Skin epidermis (tissue), 12 donors: ENCODE results near the gene WWOX.
"Not testable (repeated sequence)": the region's sequence is repeated elsewhere in the genome, so short reads cannot be mapped to it uniquely, and the experiment has no call there.

ENCODE experiments used
- H3K27ac ChIP-seq, 21 experiments: fragments of 200-600 bp; sonication (generic) in 11 of 21; one replicate each; pipeline ENCODE4 v1.5.0; 2020; ENCODE audit warnings: mild to moderate bottlenecking in 3 of 21, inconsistent platforms in 2 of 21, moderate library complexity in 2 of 21
- H3K4me3 ChIP-seq, 7 experiments: fragments of 200-600 bp; sonication (generic) in 2 of 7; one replicate each; pipeline ENCODE4 v1.5.0; 2020; ENCODE audit warnings: inconsistent platforms in 2 of 7, mild to moderate bottlenecking in 2 of 7, moderate library complexity in 1 of 7

WWOX gene

DNA sequence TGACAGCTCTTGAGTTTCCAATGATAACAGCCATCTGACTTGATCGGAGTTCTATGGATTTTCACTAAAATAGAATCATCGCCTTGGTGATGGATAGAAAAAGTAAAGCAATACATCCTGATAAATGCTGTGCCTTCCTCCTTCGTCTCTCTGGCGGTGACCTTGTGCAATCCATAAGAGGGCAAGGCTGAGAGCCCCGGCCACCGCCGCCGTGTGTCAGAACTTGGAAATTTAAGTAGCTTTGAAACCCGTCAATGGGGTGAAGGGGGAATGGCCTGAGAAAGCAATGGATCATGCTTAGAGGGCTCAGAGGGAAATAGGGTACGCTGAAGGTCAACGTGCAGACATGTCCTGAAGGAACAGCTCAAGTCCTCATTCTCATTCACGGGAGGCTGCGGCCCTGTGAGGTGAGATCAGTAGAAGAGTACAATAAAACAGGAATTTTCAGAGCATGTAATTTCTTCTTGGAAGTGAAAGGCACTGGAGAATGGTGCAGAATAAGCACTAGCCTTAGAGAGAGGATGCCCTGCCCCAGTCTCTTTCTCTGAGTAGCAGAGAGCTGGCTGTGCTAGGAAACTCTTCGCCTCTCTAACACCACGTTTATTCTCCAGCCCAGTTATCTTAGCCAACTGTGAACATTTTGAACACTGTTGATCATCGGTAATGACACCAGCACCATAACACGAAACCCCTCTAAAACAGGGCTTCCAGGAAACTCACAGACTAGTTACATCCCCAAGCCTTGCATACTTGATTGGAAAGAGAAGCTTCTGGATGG is 573.5 kb downstream of the WWOX start:
- H3K27ac ChIP-seq, result peak overlapping the region in 3 of 21 experiments; percentile 13 to 57 (median 41)

DNA sequence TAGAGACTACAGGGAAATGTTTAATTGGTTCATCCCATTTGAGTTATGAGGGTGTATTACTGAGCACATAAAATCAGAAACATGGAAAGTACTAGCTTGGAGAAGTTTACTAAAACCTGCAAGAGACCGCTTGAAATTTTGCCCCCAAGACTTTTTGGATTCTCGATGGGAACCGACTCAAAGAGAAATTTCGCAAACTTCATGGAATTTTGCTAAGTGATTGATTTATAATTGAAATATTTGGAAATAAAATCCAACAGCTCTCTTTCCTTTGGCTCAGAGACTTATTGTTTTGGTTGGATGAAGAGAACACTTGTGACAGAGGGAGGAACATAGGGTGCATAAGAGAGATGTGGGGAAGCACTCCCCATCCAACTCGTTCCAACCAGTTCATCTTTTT is 574.4 kb downstream of the WWOX start:
- peak overlapping the region in 2 of 21 experiments; percentile 6 to 41 for H3K27ac ChIP-seq

More for the DNA sequence above, 573.5 kb downstream of the WWOX start:
- no peak overlapping the region for H3K4me3 ChIP-seq

DNA sequence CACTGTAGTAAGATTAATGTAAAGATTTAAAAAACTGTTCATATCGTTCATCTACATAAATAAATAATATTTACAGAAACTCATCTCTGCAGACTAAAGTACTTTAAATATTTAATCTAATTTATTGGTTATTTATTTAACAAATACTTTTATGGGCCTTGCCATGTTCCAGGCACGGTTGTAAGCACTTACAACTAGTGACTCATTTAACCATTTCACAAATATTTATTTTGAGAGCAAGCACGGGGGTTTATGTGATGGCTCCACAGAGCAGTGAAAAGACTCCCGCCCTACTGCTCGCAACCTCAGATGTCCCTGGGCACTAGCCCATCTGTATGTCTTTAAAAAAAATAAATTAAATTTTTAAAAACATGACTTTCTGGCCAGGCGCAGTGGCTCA is 575.9 kb downstream of the WWOX start:
- Histone ChIP-seq H3K27ac (no peak overlapping the region), H3K4me3 (no peak overlapping the region)

More for the DNA sequence above, 574.4 kb downstream of the WWOX start:
- no peak overlapping the region for H3K4me3 ChIP-seq

DNA sequence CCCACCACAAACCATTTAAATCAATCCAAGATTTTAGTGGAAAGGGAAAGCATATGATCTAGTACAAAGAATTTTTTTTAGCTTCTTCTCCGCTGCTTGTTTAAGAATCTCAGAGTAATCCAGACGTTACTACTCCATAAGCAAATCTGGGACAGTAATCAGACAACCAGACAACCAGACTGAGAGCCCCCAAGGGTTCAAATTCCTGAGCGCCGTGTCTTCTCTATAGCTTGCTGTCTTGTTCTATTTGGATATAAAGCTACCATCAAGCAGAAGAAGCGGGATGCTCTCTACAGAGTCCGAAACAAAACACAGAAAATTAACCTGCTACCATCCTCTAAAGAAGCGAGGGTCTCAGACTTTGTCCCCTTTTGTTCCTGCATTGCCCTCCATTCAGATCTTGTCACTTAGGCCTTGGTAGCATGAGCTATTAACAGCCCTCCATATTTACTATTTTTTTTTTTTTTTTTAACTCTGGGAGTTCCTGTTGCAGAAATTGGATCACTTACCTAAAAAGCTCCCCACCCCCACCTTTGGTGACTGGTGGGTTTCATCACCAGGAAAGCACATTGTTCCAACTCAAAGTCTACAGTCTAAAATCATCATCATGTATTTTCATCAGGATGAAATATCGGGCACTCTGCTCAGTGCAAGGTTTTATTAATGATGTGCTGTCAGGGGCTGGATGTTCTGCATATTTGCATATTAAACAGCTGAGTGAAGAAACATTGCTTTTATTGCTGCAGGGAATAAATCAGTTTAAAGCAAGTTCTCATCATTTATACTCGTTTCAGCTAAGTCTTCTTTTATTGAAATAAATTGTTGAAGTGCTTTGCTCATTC is 576.7 kb downstream of the WWOX start:
- Histone ChIP-seq H3K4me3 (no peak overlapping the region), H3K27ac (no peak overlapping the region)

DNA sequence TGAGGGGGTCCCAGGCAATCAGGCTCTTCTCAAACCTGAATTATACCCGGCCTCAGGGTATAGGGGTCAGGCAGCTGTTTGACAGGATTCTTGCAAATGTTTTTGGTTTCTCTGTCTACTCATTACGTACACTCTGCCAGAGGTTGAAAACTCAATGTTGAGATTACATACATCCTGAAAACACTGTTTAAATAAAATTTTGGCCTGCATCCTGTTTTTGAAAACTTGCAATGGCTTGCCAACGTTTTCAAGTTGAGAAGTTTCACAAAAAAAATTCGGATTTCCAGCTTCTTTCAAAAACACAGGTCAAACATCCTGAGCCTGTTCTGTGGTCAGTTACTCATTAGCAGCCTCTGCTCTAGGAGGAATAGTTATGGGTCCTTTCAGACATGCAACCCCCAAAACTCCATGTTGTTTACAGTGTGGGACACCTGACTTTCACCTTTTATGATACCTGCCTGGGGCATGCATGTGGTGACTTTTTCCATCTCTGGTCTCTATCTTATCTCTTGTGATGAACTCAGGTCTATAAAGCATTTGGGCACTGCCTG is 577.8 kb downstream of the WWOX start:
- Histone ChIP-seq H3K4me3 (no peak overlapping the region), H3K27ac (peak overlapping the region in 1 of 21 experiments; percentile 2)

DNA sequence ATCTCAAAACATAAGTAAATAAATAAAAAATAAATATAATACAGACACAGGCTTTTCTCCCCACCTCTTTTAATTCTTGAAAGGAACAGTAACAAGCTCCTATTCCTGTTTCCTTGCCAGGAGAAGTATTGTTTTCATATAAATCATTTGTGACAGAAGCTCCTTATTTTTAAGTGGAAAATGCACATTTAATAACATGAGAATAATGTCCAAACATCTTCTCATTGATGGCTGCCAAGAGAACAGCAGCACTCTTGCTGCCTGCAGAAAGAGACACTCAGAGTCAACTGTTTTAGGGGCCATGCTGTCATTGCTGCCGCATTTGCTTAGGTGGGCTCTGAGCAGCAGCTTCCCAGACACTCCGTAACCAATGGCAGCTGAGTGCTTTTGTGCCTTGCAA is 580.1 kb downstream of the WWOX start:
- H3K27ac ChIP-seq, result no peak overlapping the region

DNA sequence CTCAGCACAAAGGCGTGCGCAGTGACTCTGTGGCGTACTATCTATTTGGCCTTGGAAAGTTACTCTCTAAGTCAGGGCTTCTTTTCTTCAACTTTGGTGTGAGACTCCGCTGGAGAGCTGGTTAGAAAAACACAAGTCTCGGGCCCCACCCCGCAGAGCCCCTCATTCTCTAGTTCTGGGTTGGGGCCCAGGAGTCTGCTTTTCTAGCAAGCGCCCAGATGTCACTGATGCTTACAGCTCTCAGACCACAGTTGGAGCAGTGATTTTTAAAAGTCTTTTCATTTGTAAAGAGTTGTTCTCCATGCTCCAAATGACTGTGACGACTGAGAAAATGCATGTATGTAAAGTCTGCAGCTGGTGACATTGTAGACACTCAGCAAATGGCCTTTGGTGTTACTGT is 582.3 kb downstream of the WWOX start:
- H3K27ac ChIP-seq, result no peak overlapping the region

More for the DNA sequence above, 580.1 kb downstream of the WWOX start:
- H3K4me3 ChIP-seq, result no peak overlapping the region

DNA sequence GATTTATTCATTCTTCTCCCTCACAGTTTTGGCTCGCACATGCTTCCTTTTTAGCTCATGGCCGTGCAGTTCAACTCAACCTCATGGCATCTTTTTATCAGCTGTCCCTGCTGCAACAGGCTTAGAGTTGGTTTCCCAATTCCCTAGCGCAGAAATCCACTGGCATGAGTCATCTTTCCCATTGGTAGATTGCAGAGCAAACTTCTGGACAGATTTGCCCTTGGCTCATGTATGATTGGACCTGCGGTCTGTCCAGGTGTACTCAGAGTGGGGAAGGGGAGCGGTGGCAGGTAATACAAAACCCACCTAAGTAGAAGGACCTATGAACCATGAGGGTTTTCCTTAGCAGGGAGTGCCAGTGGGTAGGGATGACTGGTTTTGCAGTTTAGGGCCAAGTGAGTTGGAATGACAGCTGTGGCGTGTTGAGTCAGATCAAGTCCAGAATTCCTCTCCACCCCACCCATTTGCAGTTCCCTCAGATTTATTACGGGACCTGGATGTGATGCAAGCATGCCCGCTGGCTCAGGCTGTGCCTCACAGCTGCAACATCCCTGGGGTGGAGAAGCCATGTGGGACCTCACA is 584.7 kb downstream of the WWOX start:
- H3K27ac ChIP-seq, result peak overlapping the region in 18 of 21 experiments; percentile 1 to 83 (median 74)
- no peak overlapping the region for H3K4me3 ChIP-seq

More for the DNA sequence above, 582.3 kb downstream of the WWOX start:
- no peak overlapping the region for H3K4me3 ChIP-seq

DNA sequence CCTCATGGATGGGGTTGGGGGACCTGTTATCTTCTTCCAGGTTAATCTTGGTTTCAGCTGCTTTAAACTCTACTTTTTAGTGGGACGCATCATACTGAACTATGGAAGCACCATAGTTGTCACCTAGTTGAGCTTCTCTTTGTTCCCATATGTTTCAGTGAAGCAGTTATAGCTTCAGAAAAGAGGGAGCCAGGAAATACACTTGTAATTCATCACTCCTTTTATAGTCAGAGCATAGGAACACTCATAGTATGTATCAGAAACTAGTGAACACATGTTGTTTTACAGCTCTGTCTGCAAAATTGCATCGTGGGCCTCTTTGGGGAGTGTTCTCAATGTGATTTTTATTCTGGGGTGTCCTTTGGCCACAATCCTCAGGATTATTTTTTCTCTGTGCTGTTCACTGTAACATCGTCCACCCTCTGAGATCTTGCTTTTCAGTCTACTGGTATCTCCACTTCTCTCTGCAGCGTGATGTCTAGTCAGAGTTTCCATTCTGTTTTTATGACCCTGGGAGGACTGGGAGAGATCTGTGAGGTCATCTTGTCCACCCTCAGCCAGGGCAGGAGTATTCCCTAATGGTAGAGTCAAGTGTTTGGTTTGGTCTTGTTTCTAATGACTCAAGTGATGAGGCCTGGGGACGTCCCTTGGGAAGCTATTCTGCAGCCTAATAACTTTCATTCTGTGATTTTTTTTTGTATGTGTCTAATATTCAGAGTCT is 585.4 kb downstream of the WWOX start:
- H3K27ac ChIP-seq, result peak overlapping the region in 18 of 21 experiments; percentile 1 to 83 (median 73)
- no peak overlapping the region for H3K4me3 ChIP-seq

DNA sequence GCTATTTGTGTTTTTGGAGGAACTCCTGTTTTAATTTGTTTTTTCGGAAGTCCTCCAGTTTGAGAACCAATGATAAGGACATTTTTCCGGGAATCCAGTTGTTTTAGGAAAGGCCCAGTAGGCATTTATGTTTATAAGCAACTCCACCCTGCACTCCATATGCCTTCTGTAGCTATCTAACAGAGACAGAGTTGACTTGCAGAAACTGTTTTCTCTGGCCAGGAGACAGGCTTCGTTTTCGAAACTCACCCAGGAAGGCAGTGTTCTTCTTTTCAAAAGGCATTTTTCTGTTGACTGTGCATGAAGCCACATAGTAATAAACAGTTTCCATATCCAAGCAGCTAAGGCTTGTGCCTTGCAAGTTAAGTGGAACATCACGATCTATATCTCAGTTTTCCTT is 587.1 kb downstream of the WWOX start:
- Histone ChIP-seq H3K4me3 (no peak overlapping the region), H3K27ac (peak overlapping the region in 1 of 21 experiments; percentile 8)

DNA sequence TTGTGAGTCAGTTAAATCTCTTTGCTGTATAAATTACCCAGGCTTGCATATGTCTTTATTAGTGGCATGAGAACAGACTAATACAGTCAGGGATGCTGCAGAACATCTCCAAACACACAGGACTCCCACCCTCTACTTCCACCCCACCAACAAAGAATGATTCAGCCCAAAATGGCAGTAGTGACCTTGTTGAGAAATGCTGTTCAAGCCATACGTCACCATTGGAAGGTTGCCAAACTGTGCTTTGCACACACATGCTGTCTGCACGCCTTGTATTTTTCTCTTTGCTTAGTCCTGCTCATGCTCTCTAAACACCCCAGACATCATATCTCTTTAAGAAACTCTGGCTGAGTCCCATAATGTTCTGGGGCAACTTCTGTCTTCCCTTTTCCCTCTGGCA is 589.6 kb downstream of the WWOX start:
- no peak overlapping the region for H3K27ac ChIP-seq
- H3K4me3 ChIP-seq, result no peak overlapping the region

DNA sequence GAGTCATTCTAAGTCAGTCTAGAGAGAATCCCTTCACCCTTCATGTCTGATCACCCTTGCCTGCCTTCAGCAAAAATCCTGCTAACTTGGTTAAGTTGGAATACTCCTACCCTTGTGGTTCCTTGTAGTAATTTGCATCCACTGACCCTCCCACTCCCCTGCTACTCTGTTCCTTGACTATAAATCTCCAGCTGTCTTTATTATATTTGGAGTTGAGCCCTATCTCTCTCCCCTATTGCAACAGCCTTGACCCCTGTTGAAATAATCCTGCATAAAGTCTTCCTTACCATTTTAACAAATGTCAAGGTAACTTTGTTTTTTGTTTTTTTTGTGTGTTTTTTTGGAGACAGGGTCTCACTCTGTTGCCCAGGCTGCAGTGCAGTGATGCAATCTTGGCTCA is 590.1 kb downstream of the WWOX start:
- Histone ChIP-seq H3K4me3 (no peak overlapping the region), H3K27ac (no peak overlapping the region)

DNA sequence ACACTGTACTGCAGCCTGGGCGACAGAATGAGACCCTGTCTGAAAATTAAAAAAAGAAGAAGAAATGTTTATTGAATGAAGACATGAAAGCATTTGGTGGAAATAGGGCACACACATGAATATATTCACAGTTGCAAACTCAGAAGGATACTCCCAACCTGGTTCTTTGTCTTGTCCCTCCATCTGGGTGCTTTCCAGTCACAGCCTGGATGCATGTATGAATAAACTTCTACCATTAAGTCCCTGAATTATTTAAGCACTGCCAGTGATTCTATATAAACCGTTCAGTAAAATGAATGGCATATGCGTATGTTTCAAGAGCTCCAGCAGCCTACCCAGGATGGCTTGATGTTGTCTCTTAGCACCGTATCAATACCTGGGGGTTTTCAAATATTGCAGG is 591.1 kb downstream of the WWOX start:
- no peak overlapping the region for H3K27ac ChIP-seq

DNA sequence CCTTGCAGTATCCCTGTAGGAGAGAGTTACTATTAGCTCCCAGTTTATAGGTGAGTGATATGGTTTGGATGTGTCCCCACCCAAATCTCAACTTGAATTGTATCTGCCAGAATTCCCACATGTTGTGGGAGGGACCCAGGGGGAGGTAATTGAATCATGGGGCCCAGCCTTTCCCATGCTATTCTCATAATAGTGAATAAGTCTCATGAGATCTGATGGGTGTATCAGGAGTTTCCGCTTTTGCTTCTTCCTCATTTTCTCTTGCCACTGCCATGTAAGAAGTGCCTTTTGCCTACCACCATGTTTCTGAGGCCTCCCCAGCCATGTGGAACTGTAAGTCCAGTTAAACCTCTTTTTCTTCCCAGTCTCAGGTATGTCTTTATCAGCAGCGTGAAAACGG is 592.3 kb downstream of the WWOX start:
- H3K4me3 ChIP-seq, H3K27ac ChIP-seq: not testable (repeated sequence)

More for the DNA sequence above, 591.1 kb downstream of the WWOX start:
- H3K4me3 ChIP-seq, result no peak overlapping the region

DNA sequence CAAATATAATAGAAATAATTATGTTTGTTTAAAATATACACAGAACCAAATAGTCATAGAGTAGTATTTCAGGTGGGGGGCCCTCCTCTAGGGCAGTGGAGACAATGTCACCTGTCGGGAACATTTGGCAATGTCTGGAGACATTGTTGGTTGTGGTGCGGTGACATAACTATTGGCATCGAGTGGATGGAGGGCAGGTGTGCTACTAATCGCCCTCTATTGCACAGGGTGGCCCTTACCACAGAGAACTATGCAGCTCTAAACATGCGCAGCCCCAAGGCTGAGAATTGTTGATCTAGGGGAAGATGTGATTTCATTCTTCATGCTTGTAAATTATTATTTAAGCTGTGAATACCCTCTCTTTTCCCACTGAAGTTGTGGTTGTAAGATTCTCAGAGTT is 594.0 kb downstream of the WWOX start:
- Histone ChIP-seq H3K27ac (no peak overlapping the region), H3K4me3 (no peak overlapping the region)

DNA sequence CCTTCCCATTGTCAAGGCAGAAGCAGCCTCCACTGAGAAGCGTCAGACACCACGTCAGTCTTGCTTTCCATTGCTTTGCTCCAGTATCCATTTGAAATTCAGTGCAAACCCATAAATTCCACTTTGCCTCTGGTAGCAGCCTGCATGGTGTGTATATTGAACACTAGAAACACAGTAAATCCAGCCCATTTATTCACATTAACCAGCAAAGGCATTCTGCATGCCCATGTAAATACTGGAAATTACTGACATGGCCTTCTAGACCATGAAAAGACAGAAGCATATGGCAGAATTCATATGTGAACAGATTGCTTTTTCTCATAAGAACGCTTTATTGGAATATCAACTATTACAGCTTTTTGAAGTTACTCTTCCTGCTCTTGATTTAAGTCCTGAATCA is 595.0 kb downstream of the WWOX start:
- H3K4me3 ChIP-seq, result no peak overlapping the region
- no peak overlapping the region for H3K27ac ChIP-seq

DNA sequence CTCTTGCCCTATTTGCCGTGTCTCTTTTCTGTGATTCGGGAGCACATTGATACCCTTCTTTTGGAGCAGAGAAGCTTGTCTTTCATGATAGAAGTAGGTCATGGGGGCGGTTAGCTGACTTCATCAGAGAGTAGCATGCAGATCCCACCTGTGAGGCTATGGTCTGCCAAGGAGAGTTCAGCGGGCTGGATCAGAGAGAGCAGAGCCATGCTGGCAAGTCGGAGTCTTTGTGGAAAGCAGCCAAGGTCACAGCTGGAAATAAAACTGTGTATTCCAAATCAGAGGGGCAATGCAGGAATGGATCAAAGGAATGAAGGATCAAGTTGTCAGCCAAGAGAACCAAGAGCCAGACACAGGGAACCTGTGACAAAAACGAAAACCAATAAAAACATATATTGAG is 595.9 kb downstream of the WWOX start:
- no peak overlapping the region for H3K27ac ChIP-seq
- no peak overlapping the region for H3K4me3 ChIP-seq

DNA sequence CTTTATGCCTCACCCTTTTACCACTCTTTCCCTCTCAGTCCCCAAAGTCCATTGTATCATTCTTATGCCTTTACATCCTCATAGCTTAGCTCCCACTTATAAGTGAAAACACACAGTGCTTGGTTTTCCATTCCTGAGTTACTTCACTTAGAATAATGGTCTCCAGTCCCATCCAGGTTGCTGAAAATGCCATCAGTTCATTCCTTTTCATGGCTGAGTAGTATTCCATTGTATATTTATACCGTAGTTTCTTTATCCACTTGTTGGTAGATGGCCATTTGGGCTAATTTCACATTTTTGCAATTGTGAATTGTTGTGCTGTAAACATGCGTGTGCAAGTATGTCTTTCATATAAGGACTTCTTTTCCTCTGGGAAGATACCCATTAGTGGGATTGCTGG is 597.3 kb downstream of the WWOX start:
- Histone ChIP-seq H3K27ac (no peak overlapping the region), H3K4me3 (no peak overlapping the region)

DNA sequence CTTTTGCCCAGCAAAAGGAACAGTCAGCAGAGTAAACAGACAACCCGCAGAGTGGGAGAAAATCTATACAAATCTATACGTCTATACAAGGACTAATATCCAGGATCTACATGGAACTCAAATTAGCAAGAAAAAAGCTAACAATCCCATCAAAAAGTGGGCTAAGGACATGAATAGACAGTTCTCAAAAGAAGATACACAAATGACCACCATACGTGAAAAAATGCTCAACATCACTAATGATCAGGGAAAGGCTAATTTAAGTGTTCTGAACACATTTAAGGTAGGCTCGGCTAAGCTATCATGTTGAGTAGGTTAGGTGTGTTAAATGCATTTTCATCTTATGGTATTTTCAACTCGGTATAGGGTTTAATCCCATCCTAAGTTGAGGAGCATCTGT is 598.0 kb downstream of the WWOX start:
- no peak overlapping the region for H3K27ac ChIP-seq
- no peak overlapping the region for H3K4me3 ChIP-seq

DNA sequence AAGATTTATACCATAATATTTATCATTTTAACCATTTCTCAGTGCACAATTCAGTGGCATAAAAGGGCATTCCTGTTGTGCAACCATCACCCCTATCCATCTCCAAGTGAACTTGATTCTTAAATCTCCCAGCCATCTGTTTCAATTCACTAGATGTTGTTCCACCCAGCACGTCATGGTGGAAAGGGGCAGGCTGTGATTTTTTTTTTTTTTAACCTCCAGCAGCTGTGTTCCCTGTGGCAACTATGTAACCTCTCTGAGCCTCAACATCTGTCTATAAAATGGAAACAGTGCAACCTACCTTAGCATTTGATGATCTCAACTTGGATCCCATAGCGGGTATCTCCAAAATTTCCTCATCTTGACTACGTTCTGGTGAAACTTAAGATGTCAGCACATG is 604.5 kb downstream of the WWOX start:
- Histone ChIP-seq H3K4me3 (no peak overlapping the region), H3K27ac (no peak overlapping the region)
